Measurements from ENCODE around the gene PREX1. TPM values are rescaled to one million over a fixed set of nuclear protein-coding genes. Genes with fewer than 3 reads are reported as not detected.

The PREX1 gene
- total RNA-seq, 2 experiments from 2014 or later = 130 to 156 TPM

DNA sequence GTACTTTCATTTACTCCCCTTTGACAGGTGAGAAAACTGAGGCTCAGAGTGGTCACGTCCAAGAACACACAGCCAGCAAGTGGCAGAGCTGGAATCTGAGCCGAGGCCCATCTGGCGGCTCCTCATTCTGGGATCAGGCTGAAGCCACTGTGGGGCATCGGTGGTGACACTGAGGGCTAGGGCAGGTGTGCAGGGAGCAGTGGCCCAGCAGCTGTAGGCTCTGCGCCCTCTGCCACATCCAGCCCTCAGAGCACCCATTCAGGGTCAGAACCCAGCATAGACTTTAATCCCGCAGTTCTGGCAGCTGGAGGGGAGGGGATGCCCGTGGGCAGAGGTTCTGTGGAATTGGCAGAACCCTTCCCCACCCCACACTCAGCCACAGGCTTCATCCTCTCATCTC, 210.3 kb downstream of the PREX1 start:
- Mint-ChIP-seq H3K9me3 (ENCODE audit: low read depth) (no peaks in the 10 kb centered on the region), H3K27me3 (peaks cover 2% of the 10 kb centered on the region), H3K36me3 (no peaks in the 10 kb centered on the region), H3K27ac (no peak overlapping the region), H3K4me3 (no peak overlapping the region), H3K4me1 (peaks cover 17% of the 10 kb centered on the region)
- ATAC-seq = no peak
- CTCF ChIA-PET = no interaction called here
- no peak for DNase-seq

DNA sequence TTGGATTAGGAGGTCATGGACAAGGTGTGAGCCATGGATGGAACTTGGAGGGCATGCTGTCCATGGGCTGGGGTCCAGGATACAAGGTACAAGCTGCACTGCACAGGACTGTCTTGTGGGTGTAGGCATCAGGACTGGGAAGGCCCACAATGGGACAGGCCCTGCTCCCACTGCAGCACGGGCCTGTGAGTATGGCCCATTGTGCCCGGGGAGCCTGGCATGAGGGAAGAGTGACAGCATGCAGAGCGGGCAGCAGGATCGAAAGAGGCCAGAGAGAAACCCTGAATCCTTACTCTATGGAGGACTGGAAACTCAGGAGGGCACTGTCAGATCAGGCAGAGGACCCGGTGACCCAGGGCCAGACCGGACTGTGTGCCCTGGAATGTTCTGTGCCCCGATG, 211.3 kb downstream of the PREX1 start:
- Mint-ChIP-seq H3K4me3 (no peak overlapping the region), H3K36me3 (no peaks in the 10 kb centered on the region), H3K27ac (no peak overlapping the region), H3K4me1 (peaks cover 10% of the 10 kb centered on the region), H3K27me3 (peaks cover 6% of the 10 kb centered on the region), H3K9me3 (ENCODE audit: low read depth) (no peaks in the 10 kb centered on the region)
- CTCF ChIA-PET = no interaction called here
- ATAC-seq = no peak
- no peak for DNase-seq

DNA sequence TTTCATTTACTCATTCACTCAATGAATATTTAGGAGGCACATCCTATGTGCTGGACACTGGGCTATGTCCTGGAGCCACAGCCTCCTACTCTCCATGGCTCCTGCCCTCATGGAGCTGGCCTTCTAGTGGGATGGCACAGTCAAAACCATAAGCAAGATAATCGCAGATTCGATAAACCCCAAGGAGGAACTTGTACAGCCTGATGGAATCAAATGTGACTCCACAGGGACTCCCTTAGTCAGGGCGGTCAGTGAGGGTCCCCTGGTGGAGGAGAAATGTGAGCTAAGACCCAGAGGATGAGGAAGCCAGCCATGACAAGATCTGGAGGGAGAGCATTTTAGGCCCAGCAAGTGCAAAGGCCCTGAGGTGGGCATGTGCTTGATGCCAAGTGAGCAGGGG, 211.9 kb downstream of the PREX1 start:
- Mint-ChIP-seq H3K4me3 (no peak overlapping the region), H3K36me3 (no peaks in the 10 kb centered on the region), H3K27me3 (peaks cover 6% of the 10 kb centered on the region), H3K9me3 (ENCODE audit: low read depth) (no peaks in the 10 kb centered on the region), H3K27ac (no peak overlapping the region), H3K4me1 (peaks cover 4% of the 10 kb centered on the region)
- CTCF ChIA-PET = no interaction called here
- ATAC-seq (no peak), DNase-seq (no peak)

DNA sequence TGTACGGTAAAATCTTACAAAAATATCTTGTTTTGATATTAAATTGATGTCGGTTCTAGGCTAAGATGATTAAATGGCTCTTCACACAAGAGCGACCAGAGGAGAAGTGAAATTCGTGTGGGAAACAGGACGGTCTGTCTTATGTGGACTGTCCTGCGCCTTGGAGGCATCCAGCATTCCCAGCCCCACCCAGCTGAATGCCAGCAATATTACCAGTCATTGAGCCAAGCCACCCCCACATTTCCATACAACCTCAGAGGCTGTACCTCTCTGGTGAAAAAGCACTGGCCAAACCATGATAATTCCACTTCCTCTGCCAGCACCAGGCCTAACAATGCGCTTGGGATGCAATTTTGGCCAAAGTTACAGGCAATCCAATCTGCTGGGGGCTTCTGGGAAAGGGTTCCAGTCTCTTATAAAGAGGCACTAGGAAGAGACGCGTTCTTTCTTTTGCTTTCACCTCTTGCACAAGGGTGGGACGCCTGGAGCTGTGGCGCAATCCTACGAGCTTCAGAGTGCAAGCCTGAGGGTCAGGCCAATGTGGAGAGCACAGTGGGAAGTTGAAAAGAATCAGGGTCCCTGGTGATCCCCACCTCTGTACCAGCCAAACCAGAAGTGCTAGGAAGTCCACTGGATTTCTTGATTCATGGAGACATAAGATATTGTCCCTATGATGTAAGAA, 213.1 kb downstream of the PREX1 start:
- Mint-ChIP-seq H3K4me1 (peaks cover 5% of the 10 kb centered on the region), H3K36me3 (no peaks in the 10 kb centered on the region), H3K27me3 (peaks cover 6% of the 10 kb centered on the region), H3K27ac (no peak overlapping the region), H3K9me3 (ENCODE audit: low read depth) (no peaks in the 10 kb centered on the region), H3K4me3 (no peak overlapping the region)
- ATAC-seq (no peak), DNase-seq (no peak)
- CTCF ChIA-PET = no interaction called here

DNA sequence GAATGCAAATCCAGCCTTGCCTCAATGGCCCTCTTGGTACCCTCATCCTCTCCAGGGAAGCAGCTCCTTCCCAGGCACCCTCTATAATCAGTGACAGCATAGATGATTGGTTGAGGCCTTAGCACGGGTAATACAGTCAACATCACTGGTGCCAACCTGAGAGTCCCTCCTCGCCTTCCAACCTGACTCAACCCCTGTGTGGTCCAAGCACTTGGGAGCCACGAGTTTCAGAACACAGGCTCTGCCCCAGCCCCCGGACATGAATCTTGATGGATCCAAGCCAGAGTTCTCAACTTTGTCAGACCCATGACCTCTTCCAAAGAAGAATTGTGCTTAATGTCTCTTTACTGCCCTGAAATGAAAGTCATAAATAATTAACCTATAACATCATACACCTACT, 213.9 kb downstream of the PREX1 start:
- Mint-ChIP-seq H3K4me1 (peaks cover 12% of the 10 kb centered on the region), H3K4me3 (no peak overlapping the region), H3K27ac (no peak overlapping the region), H3K9me3 (ENCODE audit: low read depth) (no peaks in the 10 kb centered on the region), H3K36me3 (no peaks in the 10 kb centered on the region), H3K27me3 (peaks cover 6% of the 10 kb centered on the region)
- ATAC-seq (no peak), DNase-seq (no peak)
- CTCF ChIA-PET = no interaction called here

DNA sequence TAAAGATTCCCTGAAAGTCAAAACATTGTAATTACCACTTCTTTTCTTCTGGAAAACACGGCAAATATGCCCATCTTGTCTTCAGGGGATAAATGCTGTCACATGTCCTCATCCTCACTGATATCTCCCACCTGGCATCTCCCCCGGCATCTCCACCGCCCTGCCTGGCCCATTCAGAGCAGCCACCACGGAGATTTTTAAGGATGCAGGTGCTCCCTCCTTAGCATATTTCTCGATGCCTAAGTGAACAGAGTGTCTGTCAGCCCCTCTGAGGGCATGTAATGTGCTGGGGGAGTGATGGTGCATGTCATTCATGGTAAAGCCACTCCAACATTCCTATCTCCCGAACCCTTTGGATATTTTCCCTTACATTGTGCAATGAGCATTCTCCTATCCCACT, 215.5 kb downstream of the PREX1 start:
- Mint-ChIP-seq H3K36me3 (no peaks in the 10 kb centered on the region), H3K4me3 (no peak overlapping the region), H3K27ac (no peak overlapping the region), H3K4me1 (peaks cover 12% of the 10 kb centered on the region), H3K9me3 (ENCODE audit: low read depth) (no peaks in the 10 kb centered on the region), H3K27me3 (peaks cover 6% of the 10 kb centered on the region)
- DNase-seq (no peak), ATAC-seq (no peak)
- CTCF ChIA-PET = interaction anchor here (2.1 kb wide), 1 partner anchor 9 kb away, joined by 7 read pairs; no protein-coding TSS in a partner anchor

DNA sequence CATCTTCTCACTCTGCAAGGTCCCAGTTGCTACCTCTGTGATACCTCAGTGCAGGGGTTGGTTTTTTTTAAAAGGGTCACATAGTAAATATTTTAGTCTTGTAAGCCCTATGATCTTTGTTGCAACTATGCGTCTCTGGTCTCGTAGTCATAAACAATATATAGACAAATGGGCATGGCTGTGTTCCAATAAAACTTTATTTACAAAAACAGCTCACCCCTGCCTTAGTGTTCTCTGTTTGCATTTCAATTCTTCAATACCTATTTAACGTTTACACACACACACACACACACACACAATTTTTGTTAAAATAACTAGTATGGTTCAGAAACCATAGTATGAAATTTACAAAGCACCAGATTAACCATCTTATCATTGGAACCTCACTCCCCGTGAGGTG, 216.8 kb downstream of the PREX1 start:
- Mint-ChIP-seq H3K4me1 (peaks cover 12% of the 10 kb centered on the region), H3K27me3 (peaks cover 6% of the 10 kb centered on the region), H3K36me3 (no peaks in the 10 kb centered on the region), H3K4me3 (no peak overlapping the region), H3K9me3 (ENCODE audit: low read depth) (no peaks in the 10 kb centered on the region), H3K27ac (no peak overlapping the region)
- DNase-seq = no peak
- CTCF ChIA-PET = interaction anchor here (1.9 to 2.1 kb wide), 2 partner anchors 9 to 10 kb away, joined by 6 to 7 read pairs; no protein-coding TSS in a partner anchor
- no peak for ATAC-seq

DNA sequence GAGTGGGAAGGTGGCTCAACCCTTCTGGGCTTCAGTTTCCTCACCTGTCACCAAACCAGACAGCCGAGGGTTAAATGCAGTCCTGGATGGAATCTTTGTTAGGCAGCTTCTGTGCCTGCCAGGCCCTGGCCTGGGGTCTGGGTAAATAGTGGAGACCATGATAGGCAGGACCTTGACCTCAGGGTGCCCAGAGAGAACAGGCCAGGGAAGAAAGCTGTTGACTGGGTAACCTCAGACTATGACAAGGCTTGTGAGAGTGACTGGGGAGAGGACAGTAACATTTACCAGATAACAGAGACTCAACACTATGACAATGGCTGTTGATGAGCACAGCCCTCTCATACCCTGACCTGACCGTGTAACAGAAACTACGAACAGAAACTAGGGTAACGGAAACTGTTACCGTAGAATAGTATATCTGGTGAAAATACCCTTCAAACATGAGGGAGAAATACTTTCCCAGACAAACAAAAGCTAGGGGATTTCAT, 218.3 kb downstream of the PREX1 start:
- H3K9me3 Mint-ChIP-seq (ENCODE audit: low read depth) = no peaks in the 10 kb centered on the region
- H3K36me3 Mint-ChIP-seq = no peaks in the 10 kb centered on the region
- H3K27ac Mint-ChIP-seq = no peak overlapping the region
- CTCF ChIA-PET = interaction anchor here (1.9 kb wide), 1 partner anchor 11 kb away, joined by 6 read pairs; no protein-coding TSS in a partner anchor
- ATAC-seq = peak; percentile 71
- peaks cover 12% of the 10 kb centered on the region for H3K4me1 Mint-ChIP-seq
- H3K4me3 Mint-ChIP-seq = no peak overlapping the region
- no peak for DNase-seq
- peaks cover 6% of the 10 kb centered on the region for H3K27me3 Mint-ChIP-seq

DNA sequence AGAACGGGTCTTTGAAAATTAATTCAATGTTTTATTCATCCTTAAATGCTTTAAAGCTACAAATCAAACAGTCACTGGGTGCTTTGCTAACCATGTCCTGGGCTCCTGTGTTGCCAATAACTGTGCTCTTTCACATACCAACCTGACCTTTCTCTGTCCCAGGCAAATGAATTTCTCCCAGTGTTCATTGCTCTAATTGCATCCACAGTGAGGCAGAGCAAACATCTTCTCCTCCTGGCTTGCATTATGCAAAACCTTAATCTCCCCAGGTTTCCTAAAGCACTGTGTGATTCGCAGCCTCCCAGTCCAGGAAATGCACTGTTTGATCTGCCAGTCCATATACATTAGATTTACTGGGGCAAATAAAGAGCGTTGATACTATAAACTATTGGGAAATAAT, 219.0 kb downstream of the PREX1 start:
- Mint-ChIP-seq H3K9me3 (ENCODE audit: low read depth) (no peaks in the 10 kb centered on the region), H3K4me1 (peaks cover 12% of the 10 kb centered on the region), H3K4me3 (no peak overlapping the region), H3K27ac (no peak overlapping the region), H3K27me3 (peaks cover 6% of the 10 kb centered on the region), H3K36me3 (no peaks in the 10 kb centered on the region)
- CTCF ChIA-PET = no interaction called here
- no peak for ATAC-seq
- DNase-seq = no peak

DNA sequence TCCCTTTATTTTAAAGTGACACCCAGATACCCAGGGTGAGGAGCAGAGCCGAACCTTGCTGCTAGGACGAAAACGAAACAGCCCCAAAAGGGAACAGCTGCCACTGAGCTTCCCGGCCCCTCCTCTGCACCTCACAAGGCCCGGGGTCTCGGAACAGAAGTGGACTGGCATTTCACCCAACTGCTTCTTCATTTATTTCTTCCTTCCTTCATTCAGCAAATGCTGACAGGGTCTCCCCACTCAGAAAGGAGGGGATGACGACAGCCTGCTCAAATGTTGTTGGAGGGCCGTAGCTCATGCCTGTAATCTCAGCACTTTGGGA, 220.3 kb downstream of the PREX1 start:
- no peak for DNase-seq
- Mint-ChIP-seq H3K36me3 (no peaks in the 10 kb centered on the region), H3K4me1 (peaks cover 12% of the 10 kb centered on the region), H3K9me3 (ENCODE audit: low read depth) (no peaks in the 10 kb centered on the region), H3K27ac (no peak overlapping the region), H3K4me3 (no peak overlapping the region), H3K27me3 (peaks cover 5% of the 10 kb centered on the region)
- no peak for ATAC-seq
- CTCF ChIA-PET = interaction anchor here (1.0 kb wide), 1 partner anchor 13 kb away, joined by 6 read pairs; no protein-coding TSS in a partner anchor

DNA sequence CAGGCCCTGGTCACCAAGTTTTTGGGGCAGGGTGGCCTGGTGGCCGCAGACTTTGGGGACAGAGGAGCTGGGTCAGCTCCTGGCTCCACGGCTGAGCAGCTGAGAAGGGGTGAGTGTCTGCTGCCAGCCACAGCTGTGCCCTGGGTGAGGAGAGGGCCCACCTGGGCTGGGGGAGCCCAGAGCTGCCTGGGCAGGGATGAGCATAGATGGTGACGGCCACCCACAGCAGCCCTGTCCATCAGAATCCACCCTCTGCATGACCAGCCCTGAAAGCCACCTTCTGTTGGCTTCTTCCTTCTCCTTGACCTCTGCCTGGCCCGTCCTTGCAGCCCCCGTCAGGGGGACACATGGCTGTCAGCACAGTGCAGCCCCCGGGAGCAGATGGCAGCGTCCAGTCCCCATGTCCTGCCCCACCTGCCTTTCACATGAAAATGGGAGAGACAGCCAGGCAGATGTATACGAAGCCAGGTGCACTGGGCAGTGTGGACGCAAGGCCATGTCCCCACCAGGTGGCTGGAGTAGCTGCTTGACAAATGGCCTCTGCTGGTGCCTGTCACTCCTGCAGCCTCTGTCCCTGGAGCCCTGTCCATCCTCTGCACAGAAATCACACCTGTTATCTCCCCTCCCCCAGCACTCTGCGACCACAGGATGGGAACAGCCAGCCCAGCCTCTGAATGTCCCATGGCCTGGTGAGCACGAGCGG, 220.8 kb downstream of the PREX1 start:
- no peaks in the 10 kb centered on the region for H3K36me3 Mint-ChIP-seq
- no peak overlapping the region for H3K27ac Mint-ChIP-seq
- no peaks in the 10 kb centered on the region for H3K9me3 Mint-ChIP-seq (ENCODE audit: low read depth)
- CTCF ChIA-PET = interaction anchor here (1.0 kb wide), 1 partner anchor 14 kb away, joined by 6 read pairs; no protein-coding TSS in a partner anchor
- H3K4me1 Mint-ChIP-seq = peaks cover 12% of the 10 kb centered on the region
- no peak for DNase-seq
- no peak for ATAC-seq
- peaks cover 3% of the 10 kb centered on the region for H3K27me3 Mint-ChIP-seq
- H3K4me3 Mint-ChIP-seq = no peak overlapping the region

DNA sequence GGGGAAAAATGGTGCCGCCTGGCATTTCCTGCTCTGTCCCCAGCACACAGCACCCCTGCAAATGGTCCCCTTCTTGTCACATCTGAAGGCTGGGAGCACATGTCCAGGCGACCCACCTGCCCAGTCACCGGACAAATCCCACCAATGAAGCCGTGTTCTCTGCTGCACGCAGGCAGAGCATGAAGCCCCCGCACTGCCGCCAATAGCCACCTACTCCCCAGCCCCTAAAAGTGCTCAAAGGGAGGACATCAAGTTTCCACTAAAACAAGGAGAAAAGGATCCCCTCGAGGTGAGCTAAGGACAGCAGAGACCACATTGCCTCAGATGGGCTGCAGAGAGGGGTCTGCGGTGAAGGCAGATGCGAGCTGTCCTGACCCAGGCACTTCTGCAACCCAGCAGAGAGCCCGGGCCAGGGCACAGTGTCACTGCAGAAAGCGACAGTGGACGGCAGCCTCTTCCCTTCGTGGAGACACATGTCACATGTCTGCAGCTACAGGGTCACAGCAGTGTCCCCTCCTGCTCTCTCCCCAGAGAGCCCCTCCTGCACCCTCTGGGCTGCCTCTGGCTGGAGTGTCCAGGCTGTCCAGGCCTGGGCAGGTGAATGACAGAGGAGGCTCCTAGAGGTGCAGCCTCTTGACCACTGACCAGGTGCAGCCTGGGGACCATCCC, 221.5 kb downstream of the PREX1 start:
- no peak overlapping the region for H3K27ac Mint-ChIP-seq
- no peaks in the 10 kb centered on the region for H3K9me3 Mint-ChIP-seq (ENCODE audit: low read depth)
- ATAC-seq (no peak), DNase-seq (no peak)
- H3K4me1 Mint-ChIP-seq = peaks cover 12% of the 10 kb centered on the region
- no peaks in the 10 kb centered on the region for H3K36me3 Mint-ChIP-seq
- H3K4me3 Mint-ChIP-seq = no peak overlapping the region
- no peaks in the 10 kb centered on the region for H3K27me3 Mint-ChIP-seq
- CTCF ChIA-PET = no interaction called here

DNA sequence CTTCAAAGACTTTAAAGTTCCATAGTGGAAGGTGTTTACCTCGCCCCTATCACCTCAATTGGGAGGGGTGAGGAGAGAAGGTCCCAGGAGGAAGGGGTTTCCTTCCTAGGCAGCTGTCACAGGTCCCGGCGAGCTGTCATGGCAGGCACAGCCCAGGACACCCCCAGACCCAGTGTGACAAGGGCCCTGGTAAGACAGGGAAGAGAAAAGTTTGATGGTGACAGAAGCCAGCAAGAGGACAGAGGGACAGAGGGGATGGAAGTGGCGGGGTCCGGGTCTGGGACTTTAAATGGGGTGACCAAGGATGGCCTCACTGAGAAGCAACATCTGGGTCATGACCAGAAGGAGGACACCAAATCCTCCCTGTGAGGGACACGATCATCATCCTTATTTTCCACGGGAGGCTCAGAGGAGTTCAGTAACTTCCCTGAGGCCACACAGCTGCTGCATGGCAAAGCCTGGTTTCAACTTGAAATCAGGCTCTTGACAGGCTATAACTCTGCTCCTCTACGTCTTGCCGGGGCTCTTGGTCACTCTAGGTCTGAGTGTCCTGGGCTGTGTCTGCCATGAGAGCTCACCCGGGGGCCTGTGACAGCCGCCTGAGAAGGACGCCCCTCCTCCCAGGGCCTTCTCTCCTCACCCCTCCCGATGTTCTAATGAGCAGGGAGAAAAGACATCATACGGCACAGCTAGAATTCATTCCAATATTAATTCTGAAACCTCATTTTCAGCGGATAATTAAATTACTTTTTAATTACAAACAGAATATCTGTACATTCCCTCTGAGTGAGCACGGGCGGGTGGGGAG, 222.2 kb downstream of the PREX1 start:
- Mint-ChIP-seq H3K4me1 (peaks cover 10% of the 10 kb centered on the region), H3K36me3 (no peaks in the 10 kb centered on the region), H3K4me3 (no peak overlapping the region), H3K27me3 (no peaks in the 10 kb centered on the region), H3K9me3 (ENCODE audit: low read depth) (no peaks in the 10 kb centered on the region), H3K27ac (no peak overlapping the region)
- no peak for ATAC-seq
- CTCF ChIA-PET = no interaction called here
- DNase-seq = no peak

All from activated CD8-positive, alpha-beta memory T cell treated with anti-CD3 and anti-CD28 coated beads, Interleukin-2, amount 10 ng/mL, durations not matched to agents 7 days and 5 days (primary cell).